ENCODE measurements around the gene RAB3A.

- TF ChIP-seq CTCF (IDR thresholded peaks at IDR 0.05; ENCODE audit: extremely low read depth in 1 of 2, insufficient read depth in 1 of 2, low read depth in 1 of 2, low read length in 2 of 2) (peak; percentile 70 to 83), POLR2A (IDR thresholded peaks at IDR 0.05; ENCODE audit: low read depth, low read length) (peak; percentile 84), FOS (IDR thresholded peaks at IDR 0.05; ENCODE audit: borderline replicate concordance, insufficient read depth, low read length) (no peak), JUN (IDR thresholded peaks at IDR 0.05; ENCODE audit: borderline replicate concordance, insufficient read depth, insufficient read length, low read depth) (no peak), MAX (IDR thresholded peaks at IDR 0.05; ENCODE audit: insufficient read depth, insufficient read length) (peak; percentile 53)
Observed at GRCh38 chr19:18152442-18152816, 51.4 kb downstream of the RAB3A start.
